Fibroblast of lung (primary cell): ENCODE results near the gene KRT6C.

Source experiments
- CTCF ChIP-seq, 2 donors: IDR thresholded peaks in 1 of 2; conservative IDR thresholded peaks in 1 of 2; 1 replicate in 1 of 2; 2 replicates in 1 of 2; pipeline ENCODE4 v1.5.1; 2011 to 2012; ENCODE audit warnings: low read length in 2 of 2, control low read depth in 1 of 2, inconsistent platforms in 1 of 2, low read depth in 1 of 2, mild to moderate bottlenecking in 1 of 2
- EZH2 ChIP-seq: IDR thresholded peaks from 2 replicates; pipeline ENCODE4 v1.5.1; 2012; ENCODE audit warnings: low read length, control low read depth, mild to moderate bottlenecking; ENCODE audit errors: missing control alignments

- TF ChIP-seq CTCF (conservative IDR thresholded peaks at IDR 0.05 in 1 of 2, IDR thresholded peaks at IDR 0.05 in 1 of 2; ENCODE audit: low read depth in 1 of 2, low read length in 2 of 2) (no peak), EZH2 (no peak)
These were observed 19.6 kb upstream of the KRT6C start, which contains the start of gene KRT6A for GRCh38 chr12:52493172-52493571.
